Loucy (cell line): Measurements from ENCODE around the gene PADI6.

Source experiments
- EZH2phosphoT487 ChIP-seq: fragments of 200-600 bp; IDR thresholded peaks from 2 replicates; pipeline ENCODE4 v1.6.1; 2018; ENCODE audit warnings: antibody characterized with exemption, mild to moderate bottlenecking, moderate library complexity, borderline replicate concordance
- TF ChIP-seq, protein P1 (sequence below): fragments of 200-600 bp; sonication (generic); conservative IDR thresholded peaks from 2 replicates; pipeline ENCODE4 v1.5.1; 2014; ENCODE audit warnings: mild to moderate bottlenecking, antibody characterized with exemption, low read length

DNA sequence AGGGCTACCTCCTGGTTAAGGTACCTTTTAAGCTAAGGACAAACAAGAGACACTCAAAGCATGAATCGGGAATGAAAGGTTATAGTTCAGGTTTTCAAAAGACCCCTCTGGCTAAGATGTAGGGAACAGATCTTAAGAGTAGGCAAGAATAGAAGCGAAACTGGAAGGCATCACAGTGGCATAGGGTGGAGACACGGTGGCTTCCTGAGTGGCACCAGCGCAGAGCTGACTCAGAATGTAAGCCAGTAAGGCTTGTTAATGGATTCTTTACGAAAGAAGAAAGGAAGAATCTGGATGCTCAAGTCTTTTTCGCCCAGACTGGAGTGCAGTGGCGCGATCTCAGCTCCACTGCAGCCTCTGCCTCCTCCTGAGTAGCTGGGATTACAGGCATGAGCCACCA lies 21.2 kb downstream of the PADI6 start:
- TF ChIP-seq, protein P1, sequence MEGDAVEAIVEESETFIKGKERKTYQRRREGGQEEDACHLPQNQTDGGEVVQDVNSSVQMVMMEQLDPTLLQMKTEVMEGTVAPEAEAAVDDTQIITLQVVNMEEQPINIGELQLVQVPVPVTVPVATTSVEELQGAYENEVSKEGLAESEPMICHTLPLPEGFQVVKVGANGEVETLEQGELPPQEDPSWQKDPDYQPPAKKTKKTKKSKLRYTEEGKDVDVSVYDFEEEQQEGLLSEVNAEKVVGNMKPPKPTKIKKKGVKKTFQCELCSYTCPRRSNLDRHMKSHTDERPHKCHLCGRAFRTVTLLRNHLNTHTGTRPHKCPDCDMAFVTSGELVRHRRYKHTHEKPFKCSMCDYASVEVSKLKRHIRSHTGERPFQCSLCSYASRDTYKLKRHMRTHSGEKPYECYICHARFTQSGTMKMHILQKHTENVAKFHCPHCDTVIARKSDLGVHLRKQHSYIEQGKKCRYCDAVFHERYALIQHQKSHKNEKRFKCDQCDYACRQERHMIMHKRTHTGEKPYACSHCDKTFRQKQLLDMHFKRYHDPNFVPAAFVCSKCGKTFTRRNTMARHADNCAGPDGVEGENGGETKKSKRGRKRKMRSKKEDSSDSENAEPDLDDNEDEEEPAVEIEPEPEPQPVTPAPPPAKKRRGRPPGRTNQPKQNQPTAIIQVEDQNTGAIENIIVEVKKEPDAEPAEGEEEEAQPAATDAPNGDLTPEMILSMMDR = no peak
- no peak for TF ChIP-seq EZH2phosphoT487
